ENCODE data around the gene GAPT.
A peak's percentile ranks its signal among the peaks of the same experiment; 100 is the strongest.

The GAPT gene

DNA sequence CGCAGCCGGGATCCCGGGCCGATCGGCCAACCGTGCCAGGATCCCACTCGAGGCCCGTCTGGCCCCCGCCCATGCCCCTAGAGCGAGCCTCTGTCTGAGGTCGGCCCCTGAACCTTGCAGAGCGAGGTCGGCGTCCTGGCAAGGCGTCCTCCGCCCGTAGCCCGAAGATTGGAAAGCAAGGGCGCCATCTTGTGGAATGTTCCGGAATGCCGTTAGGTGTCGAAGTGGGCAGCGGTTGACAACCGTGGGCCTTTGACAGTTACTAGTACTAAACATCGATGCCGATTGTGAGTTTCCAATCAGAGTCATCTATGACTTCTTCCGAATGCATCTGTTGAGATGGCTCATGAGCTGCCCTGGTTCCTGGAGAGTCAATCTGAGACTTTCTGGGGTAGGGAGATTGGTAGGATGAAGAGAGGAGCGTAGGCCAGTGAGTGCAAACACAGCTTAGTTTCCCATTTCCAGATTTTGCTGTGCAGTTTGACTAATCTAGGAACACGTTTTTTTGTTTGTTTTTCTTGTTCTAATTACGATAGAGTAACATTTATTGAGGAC lies 30.4 kb upstream of the GAPT start:
- DNase-seq (ENCODE audit: low spot score) = peak; percentile 87

DNA sequence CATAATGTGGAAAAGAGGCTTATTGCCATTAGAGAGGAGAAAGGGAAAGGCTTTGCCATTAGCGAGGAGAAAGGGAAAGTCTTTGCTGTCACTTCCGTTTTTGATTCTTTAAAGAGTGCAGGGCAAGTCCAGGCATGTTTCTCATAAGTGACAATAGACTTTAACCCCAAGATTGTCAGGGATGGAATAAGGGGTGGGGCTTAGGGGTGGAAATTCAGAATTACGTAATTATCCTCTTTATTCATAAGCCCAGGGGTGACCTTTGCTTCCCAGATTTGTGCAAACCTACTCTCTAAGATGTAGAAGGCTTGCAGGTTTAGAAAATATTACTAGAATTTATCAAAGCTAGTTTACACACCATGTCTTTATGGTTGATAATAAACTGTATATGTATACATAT lies 29.1 kb upstream of the GAPT start:
- no peak for DNase-seq (ENCODE audit: low spot score)

DNA sequence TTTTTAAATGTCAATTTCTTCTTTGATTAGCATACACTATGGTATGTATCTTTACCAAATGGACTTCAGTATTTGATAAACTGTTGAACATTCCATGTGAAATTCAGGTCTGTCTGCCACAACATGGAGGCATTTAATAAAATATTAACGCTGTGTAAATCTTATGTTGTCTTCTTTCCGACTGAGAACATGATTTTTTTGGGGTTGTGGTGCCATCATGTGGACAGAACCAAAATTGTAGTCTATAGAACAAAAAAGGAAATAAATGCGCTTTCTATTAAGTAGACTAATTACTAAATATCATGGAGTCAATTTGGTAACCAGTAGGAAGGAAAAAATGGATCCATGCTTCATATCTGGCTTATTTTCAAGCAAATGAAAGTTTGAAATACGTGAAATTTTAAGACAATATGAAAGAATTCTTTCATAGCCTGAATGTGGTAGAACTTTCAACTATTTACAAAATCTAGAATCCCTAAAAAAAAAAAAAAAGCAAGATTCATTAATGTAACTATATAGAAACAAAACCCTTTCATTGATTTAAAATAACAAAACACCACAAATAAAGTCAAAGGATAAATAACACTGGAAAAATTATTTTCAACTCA lies 28.5 kb upstream of the GAPT start:
- DNase-seq (ENCODE audit: low spot score) = peak; percentile 46

DNA sequence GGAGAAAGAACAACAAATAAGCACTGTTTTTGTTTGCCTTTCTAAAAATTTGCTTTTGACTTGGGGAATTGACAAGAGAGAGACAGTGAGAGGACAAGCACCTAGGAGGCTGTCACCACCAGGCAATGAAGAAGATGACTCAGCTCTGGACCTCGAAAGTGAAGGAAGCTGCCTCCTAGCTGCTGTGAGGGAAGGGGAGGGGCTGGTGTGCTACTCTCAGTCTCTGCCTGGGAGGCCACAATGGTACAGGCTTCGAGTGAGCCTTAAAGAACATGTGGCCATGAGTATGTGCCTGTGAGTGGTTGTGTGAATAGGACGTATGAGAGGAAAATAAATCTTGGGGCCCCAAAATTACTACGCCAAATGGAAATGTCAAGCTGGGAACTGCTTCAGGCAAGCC lies 24.3 kb upstream of the GAPT start:
- peak; percentile 10 for DNase-seq (ENCODE audit: low spot score)

DNA sequence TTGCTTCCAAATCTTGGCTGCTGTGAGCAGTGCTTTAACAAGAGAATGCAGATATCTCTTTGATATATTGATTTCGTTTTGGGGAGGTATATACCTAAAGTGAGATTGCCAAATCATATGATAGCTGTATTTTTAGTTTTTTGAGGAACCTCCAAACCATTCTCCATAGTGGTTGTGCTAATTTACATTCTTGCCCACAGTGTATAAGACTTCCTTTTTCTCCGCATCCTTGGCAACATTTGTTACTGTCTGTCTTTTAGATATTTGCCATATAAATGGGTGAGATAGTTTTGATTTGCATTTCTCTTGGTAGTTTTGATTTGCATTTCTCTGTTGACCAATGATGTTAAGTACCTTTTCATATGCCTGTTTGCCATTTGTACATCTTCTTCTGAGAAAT lies 21.3 kb upstream of the GAPT start:
- DNase-seq (ENCODE audit: low spot score) = no peak

DNA sequence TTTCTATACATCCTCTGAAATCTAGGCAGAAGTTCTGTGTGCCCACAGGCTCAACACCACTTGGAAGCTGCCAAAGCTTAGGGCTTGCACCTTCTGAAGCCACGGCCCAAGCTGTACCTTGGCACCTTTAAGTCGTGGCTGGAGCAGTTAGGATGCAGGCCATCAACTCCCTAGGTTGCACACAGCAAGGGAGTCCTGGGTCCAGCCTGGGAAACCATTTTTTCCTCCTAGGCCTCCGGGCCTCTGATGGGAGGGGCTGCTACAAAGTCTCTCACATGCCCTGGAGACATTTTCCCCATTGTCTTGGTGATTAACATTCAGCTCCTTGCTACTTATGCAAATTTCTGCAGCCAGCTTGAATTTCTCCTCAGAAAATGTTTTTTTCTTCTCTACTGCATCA lies 15.8 kb upstream of the GAPT start:
- no peak for DNase-seq (ENCODE audit: low spot score)

DNA sequence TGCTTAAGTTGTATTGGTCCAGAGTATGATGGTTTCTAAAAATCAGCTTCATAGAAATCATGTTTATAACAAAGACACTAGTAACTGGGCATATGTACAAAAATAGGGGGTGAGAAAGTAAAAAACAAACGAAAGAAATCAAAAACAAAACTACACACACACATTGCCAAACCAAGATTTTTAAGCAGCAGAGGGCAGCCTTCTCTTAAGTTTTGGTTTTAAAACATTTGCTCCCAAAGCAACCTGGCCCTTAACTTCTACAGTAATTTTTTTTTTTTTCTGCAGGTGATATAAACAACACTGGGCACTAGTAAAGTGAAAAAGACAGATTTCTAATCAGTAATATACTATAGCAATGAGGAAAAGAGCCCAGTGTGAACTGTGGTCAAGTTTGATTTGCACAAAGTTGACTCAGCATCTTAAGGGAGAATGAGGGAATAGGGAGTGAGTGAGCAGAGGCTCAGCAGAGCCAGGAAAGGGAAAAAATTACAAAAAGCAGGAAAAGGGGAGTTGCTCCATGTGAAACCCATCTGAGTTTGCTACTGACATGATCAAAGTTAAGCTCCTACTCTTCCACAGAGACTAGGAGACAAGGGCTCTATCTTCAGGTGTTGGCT lies 13.4 kb upstream of the GAPT start:
- DNase-seq (ENCODE audit: low spot score) = no peak

DNA sequence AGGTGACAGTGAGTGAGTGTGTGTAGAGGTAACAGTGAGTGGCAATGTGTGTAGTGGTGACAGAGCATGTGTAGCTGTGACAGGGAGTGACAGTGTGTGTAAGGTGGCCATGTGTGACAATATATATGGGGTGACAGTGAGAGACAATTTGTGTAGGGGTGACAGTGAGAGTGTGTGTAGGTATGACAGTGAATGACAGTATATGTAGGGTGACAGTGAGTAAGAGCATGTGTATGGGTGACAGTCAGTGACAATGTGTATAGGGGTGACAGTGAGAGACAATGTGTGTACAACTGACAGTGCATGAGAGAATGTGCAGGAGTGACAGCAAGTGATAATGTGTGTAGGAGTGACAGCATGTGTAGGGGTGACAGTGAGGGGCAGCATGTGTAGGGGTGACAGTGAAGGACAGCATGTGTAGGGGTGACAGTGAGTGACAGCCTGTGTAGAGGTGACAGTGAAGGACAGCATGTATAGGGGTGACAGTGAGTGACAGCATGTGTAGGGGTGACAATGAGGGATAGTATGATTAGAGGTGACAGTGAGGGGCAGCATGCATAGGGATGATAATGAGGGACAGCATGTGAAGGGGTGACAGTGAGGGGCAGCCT lies 10.1 kb upstream of the GAPT start:
- DNase-seq (ENCODE audit: low spot score) = no peak

DNA sequence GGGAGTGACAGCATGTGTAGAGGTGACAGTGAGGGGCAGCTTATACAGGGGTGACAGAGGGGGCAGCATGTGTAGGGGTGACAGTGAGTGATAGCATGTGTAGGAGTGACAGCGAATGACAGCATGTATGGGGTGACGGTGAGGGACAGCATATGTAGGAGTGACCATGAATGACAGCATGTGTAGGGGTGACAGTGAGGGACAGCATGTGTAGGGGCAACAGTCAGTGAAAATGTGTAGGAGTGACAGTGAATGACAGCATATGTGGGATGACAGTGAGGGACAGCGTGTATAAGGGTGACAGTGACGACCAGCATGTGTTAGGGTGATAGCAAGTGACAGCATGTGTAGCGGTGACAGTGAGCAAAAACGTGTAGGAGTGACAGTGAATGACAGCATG lies 9.4 kb upstream of the GAPT start:
- no peak for DNase-seq (ENCODE audit: low spot score)

DNA sequence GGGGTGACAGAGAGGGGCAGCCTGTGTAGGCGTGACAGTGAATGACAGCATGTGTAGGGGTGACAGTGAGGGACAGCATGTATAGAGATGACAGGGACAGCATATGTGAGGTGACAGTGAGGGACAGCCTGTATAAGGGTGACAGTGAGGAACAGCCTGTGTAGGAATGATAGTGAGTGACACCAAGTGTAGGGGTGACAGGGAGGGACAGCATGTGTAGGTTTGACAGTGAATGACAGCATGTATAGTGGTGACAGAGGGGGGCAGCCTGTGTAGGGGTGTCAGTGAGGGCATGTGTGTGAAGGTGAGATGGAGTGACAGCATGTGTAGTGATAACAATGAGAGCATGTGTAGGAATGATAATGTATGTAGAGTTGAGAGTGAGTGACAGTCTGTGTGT lies 8.7 kb upstream of the GAPT start:
- DNase-seq (ENCODE audit: low spot score) = no peak

DNA sequence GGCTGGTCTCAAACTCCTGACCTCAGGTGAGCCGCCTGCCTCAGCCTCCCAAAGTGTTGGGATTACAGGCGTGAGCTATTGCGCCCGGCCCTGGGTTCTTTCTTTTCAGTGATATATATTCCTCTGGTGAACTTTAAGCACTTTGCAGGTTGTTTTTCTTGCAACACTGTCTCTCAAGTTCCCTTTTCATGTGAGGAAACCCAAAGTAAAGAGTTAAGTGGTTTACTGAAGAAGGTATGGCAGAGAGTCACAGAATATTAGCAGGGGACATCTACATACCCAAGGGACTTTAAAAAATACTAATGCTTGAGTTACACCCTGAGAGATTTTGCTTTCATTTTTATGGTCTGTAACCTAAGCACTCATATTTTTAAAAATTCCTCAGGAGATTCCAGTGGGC lies 6.7 kb upstream of the GAPT start:
- no peak for DNase-seq (ENCODE audit: low spot score)

DNA sequence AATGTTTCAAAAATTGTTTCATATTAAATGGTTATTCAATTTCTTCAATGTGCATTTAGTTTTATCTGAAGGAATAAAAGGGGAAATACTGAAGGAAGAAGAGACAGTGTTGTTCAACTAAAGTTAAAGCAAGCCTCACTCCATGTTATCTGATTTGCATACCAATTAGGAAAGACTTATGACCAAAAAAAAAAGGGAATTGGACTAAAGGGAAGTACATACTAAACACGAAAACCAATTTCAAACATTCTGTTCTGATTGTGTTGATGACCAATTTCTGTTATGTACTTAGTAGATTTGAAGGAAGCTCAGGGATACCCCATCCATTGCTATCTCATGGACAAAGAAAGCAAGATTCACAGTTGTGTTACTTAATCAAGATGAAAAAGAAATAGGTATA lies 4.9 kb upstream of the GAPT start:
- no peak for DNase-seq (ENCODE audit: low spot score)

DNA sequence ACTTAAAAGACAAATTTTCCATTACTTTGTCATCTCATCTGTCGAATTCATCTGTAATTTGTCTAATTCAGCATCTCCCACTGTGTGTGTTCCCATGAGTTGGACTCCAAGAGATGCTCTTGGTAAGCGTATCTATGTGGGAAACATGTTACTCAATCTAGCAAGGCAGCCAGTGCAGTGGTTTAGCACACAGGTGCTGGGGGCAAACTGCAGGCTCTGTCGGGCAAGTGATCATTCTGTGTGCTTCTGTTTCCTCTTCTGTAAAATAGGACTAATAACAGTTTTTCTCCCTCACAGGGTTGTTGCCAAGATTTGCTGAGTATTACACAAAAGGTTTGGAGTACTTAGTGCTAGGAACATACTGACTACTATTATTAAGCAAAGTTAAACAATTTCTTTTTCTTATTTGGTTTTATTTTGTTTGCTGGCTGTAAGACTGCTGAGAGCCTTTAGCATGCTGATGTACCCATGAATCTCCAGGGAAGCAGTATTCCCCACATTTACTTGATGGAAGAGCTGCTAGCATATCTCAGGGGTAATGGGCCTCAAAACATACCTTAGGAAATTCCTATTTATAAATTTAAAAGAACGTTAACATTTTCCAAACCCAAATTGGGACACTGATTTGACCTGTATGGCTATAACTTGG lies 709 bp upstream of the GAPT start:
- DNase-seq (ENCODE audit: low spot score) = no peak

DNA sequence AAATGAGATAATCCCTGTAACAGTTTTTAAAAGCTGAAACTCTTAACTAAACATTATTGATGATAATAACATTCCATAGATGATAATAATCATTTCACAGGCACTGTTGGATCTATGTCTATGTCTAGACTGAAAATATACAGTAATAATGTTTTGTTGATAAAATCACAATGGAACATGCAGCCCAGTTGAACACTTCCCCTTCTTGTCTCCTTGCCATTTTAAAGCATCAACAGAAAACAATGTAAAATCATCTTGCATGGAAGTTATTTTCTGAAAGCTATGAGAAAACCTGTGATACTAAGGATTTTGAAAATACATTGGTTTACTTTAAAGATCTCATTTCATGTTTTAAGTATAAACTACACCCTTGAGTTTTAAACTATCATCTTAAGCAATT lies 1.9 kb downstream of the GAPT start:
- no peak for DNase-seq (ENCODE audit: low spot score)

DNA sequence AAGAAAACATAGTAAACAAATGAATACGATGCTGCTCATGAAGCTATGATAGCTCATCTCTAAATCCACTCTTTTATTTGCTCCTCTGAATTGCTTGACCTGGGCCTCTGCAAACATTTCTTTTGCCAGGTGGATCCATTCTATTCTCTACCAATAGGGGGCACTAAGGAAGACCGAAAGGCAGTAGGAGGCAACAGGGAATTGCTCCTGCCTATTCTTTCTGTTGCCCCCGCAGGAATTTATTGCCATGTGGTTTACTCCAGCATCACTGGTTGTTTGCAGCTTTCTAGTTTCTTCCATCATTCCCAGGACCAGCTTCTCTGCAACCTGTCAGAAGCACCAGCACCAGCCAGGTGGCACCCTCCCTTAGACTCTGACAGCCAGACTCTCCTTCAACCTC lies 5.3 kb downstream of the GAPT start:
- no peak for DNase-seq (ENCODE audit: low spot score)

DNA sequence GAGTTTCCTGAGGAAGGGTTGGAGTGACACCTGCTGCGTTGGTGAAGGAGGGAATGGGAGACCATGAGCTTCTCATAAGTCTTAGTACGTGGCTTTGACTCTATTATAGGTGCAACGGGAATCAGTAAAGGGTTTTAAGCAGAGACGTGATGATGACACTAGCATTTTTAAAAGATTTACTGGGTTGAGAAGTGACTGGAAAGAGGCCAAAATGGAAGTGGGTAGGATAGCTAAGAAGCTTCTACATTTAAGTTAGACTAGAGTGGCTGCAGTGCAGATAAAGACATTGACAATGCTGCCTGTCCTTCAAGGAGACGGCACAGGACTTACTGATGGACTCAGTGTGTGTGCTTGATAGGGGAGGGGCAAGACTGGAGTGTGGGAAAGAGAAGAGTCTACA lies 6.2 kb downstream of the GAPT start:
- no peak for DNase-seq (ENCODE audit: low spot score)

DNA sequence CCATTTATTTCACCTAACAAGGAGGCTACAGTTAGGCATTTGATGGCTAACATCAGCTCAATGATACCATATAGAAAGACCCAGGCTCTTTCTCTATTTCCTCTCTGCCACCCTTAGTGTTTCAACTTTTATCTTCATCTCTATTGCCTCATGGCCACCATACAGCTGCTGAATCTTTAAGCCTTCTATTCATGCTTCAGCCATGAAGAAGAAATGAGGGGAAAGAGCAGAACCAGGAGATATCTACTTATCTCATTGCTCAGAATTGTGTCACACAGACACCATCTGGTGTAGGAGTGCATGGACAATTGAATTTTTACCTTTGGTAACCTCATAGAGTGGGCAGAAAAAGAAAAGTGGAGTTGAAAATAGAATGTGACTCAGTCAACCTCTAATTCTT lies 6.7 kb downstream of the GAPT start:
- DNase-seq (ENCODE audit: low spot score) = no peak

DNA sequence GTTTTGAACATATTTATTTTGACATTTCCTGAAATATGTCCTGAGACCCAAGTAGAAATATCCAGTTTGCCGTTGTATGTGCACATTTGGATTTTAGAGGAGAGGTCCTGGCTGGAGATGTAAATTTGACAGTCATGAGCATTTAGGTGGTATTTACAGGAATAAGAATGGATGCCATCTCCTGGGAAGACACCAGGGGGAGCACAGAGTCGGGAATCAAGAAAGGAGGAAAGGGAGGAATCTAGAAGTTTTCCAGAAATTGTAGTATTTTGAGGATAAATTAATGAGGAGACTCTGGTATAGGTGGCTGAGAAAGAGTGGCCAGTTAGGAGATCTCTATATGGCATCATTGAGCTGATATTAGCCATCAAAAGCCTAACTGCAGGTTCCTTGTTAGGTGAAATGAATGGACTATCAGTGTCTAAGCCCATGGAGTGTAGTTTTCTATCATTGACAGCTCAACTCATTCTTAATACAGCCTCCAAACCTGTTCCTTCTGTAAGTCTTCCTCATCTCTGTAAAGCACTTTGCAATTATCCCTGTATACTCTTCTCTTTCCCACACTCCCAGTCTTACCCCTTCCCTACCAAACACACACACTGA lies 7.2 kb downstream of the GAPT start:
- DNase-seq (ENCODE audit: low spot score) = no peak

DNA sequence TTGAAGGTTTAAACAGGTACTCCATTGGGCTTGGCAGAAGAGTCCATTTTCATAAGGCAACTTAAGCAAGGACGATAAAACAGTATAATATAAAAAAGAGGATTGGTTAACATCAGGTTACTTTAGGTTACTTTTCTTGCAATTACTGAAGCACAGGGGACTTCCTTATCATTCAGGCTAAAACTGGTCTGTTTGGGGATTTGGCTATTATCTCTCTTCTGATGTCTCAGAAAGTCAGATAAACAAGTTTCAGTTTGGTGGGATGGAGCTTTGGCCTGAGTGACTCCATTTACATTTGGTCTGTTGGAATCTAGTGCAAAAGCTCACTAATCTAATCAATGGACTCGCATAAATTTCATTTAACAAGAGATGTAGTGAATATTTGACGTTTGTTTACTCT lies 8.0 kb downstream of the GAPT start:
- DNase-seq (ENCODE audit: low spot score) = no peak

DNA sequence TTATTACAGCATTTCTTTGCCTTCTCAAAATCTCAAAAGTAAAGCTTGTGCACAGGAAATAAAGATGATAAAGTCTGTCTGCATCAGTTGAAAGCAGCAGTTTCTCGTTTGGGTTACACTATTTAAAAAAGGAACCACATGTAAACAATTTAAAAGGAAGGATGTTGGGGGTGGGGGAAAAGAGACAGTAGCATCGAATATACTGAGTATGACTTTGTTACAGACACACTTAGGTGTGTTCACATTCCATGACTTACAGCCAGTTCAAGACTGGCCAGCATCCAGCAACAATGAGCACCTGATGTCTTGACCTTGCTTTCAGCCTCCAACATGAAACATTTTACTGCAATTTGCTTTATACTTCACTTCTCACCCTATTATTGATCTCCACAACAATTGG lies 8.7 kb downstream of the GAPT start:
- DNase-seq (ENCODE audit: low spot score) = no peak

DNA sequence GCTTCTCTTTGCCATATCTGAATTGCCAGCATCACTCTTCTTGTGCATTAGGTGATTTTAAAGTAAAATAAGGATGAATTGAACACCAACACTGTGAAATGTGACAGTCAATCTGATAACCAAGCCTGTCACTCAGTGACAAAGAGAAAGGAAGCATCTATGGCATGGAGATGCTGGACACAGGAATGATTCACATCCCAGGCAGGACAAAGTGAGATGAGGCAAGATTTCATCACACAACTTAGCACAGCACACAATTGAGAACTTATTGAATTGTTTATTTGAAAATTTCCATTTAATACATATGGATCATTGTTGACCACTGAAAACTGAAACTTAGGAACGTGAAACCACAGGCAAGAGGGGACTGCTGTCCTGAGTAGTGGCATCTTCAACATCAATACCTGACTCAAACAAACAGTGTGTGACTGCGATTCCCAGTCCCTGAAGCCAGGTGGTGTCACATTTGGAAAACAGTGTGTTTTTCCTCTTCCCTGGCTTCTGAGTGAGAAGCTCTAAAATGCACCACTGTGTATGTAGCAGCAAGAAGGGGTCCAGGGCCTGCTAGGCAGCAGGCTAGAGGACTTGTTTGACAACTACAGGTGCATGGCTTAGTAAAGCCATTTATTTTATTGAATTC lies 10.7 kb downstream of the GAPT start:
- DNase-seq (ENCODE audit: low spot score) = no peak

DNA sequence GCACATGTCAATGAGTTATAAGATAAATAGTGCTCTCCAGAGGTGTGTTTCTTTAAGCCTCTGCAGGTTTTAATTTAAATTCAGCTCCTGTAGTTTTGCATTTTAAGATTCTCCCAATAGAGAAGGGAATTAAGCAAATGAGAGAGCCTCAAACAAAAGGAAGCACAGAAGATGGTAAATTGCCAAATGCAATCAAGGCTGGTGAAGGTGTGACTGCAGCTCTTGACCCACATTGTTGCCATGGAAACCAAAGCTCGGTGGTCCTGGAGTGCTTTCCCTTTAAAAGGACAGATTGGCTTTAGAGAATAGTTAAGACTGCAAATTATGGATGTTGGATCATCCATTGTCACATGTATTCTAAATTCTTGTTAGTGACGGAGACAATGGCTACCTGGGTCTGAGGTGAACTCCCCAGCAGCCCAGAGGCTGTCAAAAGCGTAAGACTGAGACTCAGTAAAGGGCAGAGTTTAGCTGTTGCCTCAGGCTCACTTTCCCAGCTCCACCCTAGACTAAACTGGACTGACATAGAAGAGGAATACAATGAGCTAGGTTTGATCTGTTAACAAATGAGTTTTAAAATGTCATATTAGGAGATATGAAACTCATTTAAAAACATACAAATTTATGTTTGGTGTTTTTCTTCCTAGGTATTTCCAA lies 12.3 kb downstream of the GAPT start:
- DNase-seq (ENCODE audit: low spot score) = no peak

Measured in CD4-positive, alpha-beta T cell treated with Interleukin-6 at 100 ng/mL for 8 hours (primary cell).